HEK293T (cell line): Measurements from ENCODE around the gene MCL1.

Experiments used
- BHLHE40 ChIP-seq: fragments of 450-650 bp; IDR thresholded peaks from 2 replicates; pipeline ENCODE4 v1.6.1; 2016; ENCODE audit warnings: mild to moderate bottlenecking, moderate library complexity, borderline replicate concordance
- ELF4 ChIP-seq: fragments of 450-650 bp; IDR thresholded peaks from 2 replicates; pipeline ENCODE4 v1.6.1; 2017; ENCODE audit warnings: antibody characterized with exemption
- FOXA1 ChIP-seq: fragments of 450-650 bp; IDR thresholded peaks from 2 replicates; pipeline ENCODE4 v1.6.1; 2016; ENCODE audit warnings: mild to moderate bottlenecking
- FOXM1 ChIP-seq: fragments of 450-650 bp; IDR thresholded peaks from 2 replicates; pipeline ENCODE4 v1.6.1; 2017; ENCODE audit warnings: mild to moderate bottlenecking, borderline replicate concordance
- NFRKB ChIP-seq: fragments of 450-650 bp; IDR thresholded peaks from 2 replicates; pipeline ENCODE4 v1.6.1; 2016; ENCODE audit warnings: mild to moderate bottlenecking, moderate library complexity
- ZNF384 ChIP-seq: fragments of 450-650 bp; IDR thresholded peaks from 2 replicates; pipeline ENCODE4 v1.6.1; 2016
- TF ChIP-seq, protein P1 (sequence below): fragments of 450-650 bp; IDR thresholded peaks from 2 replicates; pipeline ENCODE4 v1.6.1; 2016

DNA sequence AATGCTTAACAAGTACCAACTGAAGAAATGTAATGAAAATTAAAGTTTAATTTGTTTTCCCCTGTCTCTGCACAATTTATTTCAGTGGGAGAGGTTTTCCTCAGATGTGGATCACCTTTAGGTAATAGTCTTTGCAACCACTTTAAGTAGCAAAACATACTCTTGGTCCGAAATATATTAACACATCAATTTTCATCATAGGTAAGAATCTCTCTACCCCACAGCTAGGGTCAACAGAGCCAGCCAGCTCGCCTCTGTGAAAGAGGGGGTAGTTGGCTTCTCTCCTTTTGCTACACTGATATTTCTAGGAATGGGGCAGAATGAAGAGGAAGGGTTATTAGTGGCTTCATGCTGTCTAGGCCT is 24.8 kb upstream of the MCL1 start:
- no peak for TF ChIP-seq ELF4
- TF ChIP-seq, protein P1, sequence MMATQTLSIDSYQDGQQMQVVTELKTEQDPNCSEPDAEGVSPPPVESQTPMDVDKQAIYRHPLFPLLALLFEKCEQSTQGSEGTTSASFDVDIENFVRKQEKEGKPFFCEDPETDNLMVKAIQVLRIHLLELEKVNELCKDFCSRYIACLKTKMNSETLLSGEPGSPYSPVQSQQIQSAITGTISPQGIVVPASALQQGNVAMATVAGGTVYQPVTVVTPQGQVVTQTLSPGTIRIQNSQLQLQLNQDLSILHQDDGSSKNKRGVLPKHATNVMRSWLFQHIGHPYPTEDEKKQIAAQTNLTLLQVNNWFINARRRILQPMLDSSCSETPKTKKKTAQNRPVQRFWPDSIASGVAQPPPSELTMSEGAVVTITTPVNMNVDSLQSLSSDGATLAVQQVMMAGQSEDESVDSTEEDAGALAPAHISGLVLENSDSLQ = no peak
- no peak for TF ChIP-seq BHLHE40
- TF ChIP-seq NFRKB = no peak
- TF ChIP-seq ZNF384 = no peak
- TF ChIP-seq FOXM1 = no peak
- TF ChIP-seq FOXA1 = no peak
